ENCODE results near the gene EXOC3L4. TPM values are rescaled to one million over a fixed set of nuclear protein-coding genes. Genes with fewer than 3 reads are reported as not detected.

EXOC3L4 gene
- total and polyA plus RNA-seq, 2 of the 8 experiments (the other 6 are each of a cell fraction or from before 2014, with no cell fraction given) = 0.45 to 0.57 TPM

DNA sequence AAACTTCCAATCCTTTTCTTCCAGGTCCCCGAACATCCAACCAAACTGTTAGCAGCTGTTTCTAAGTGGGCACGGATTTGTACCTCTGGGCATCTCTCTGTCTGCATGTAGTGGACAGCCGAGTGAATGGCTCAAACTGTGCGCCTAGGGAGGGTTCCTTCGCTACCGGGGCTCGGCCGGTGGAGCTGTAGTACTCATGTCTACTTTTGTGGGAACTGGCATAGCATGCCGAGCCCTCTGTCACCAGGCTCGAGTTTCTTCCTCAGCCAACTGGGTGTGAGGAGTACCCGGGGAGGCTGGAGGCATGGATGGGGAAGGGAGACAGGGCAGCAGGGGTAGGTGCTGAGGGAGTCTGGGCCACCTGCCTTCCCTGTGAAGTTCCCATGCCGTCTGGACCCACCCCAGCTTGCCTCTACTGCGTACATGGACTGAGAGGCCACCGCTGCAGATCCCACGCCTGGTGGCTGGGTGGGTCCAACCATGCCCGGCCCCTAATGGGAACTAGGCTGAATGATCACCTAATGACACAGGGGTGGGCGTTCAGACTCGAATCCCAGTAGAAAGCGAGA is 51.7 kb downstream of the EXOC3L4 start (continued):
- TF ChIP-seq SUZ12 (IDR thresholded peaks at IDR 0.05; ENCODE audit: low read length) = no peak
- TF ChIP-seq NANOG (IDR thresholded peaks at IDR 0.05; ENCODE audit: insufficient read depth, low read depth, low read length, poor library complexity, severe bottlenecking) = no peak
- TF ChIP-seq, protein P1, sequence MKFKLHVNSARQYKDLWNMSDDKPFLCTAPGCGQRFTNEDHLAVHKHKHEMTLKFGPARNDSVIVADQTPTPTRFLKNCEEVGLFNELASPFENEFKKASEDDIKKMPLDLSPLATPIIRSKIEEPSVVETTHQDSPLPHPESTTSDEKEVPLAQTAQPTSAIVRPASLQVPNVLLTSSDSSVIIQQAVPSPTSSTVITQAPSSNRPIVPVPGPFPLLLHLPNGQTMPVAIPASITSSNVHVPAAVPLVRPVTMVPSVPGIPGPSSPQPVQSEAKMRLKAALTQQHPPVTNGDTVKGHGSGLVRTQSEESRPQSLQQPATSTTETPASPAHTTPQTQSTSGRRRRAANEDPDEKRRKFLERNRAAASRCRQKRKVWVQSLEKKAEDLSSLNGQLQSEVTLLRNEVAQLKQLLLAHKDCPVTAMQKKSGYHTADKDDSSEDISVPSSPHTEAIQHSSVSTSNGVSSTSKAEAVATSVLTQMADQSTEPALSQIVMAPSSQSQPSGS (IDR thresholded peaks at IDR 0.05; ENCODE audit: low read length) = no peak
- TF ChIP-seq SP1 (IDR thresholded peaks at IDR 0.05; ENCODE audit: low read depth, low read length) = no peak
- TF ChIP-seq EGR1 (IDR thresholded peaks at IDR 0.05; ENCODE audit: borderline replicate concordance, low read depth, low read length) = no peak
- TF ChIP-seq, protein P2, sequence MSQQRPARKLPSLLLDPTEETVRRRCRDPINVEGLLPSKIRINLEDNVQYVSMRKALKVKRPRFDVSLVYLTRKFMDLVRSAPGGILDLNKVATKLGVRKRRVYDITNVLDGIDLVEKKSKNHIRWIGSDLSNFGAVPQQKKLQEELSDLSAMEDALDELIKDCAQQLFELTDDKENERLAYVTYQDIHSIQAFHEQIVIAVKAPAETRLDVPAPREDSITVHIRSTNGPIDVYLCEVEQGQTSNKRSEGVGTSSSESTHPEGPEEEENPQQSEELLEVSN (IDR thresholded peaks at IDR 0.05) = no peak
- TF ChIP-seq SP4 (IDR thresholded peaks at IDR 0.05; ENCODE audit: low read length) = no peak
- no peak for TF ChIP-seq CTBP2 (IDR thresholded peaks at IDR 0.05; ENCODE audit: borderline replicate concordance, insufficient read depth, insufficient read length, low read length)

Measured in H1 (cell line).